Natural killer cell (primary cell): ENCODE data around the gene FCER1G. TPM values are rescaled to one million over a fixed set of nuclear protein-coding genes. Genes with fewer than 3 reads are reported as not detected.

Experiments used
- ATAC-seq, 3 donors: fragments of 150-1000 bp in 2 of 3; fragments of 200-7000 bp in 1 of 3; cut with Tn5 transposase; 1 replicate in 1 of 3; 2 replicates in 2 of 3; pipeline ENCODE4 v1.10.0; 2021; ENCODE audit warnings: mild to moderate bottlenecking in 2 of 3, moderate library complexity in 2 of 3
- DNase-seq, 2 donors: peaks; one replicate each; pipeline versions ENCODE4 v3.0.0 to v3.0.0-alpha.2; 2013 to 2021; ENCODE audit warnings: mixed read lengths in 1 of 2
- H3K27ac ChIP-seq: one replicate; pipeline ENCODE4 v1.5.1; 2013; ENCODE audit warnings: mild to moderate bottlenecking, low read length
- H3K27me3 ChIP-seq: one replicate; pipeline ENCODE4 v1.6.1; 2013; ENCODE audit warnings: low read length; ENCODE audit not compliant: control insufficient read depth, insufficient read depth
- H3K36me3 ChIP-seq: one replicate; pipeline ENCODE4 v1.6.1; 2013; ENCODE audit warnings: low read length; ENCODE audit not compliant: control insufficient read depth, insufficient read depth
- H3K4me1 ChIP-seq: one replicate; pipeline ENCODE4 v1.6.1; 2013; ENCODE audit warnings: low read length; ENCODE audit not compliant: control insufficient read depth, insufficient read depth
- H3K4me3 ChIP-seq: one replicate; pipeline ENCODE4 v1.5.1; 2013; ENCODE audit warnings: low read length
- H3K9me3 ChIP-seq: one replicate; pipeline ENCODE4 v1.6.1; 2013; ENCODE audit warnings: low read length; ENCODE audit not compliant: control insufficient read depth, insufficient read depth
- H3K27ac Mint-ChIP-seq, 2 donors: one replicate each; pipeline ENCODE4 v1.8.0; 2022; ENCODE audit warnings: mild to moderate bottlenecking in 2 of 2, mixed read lengths in 2 of 2, moderate library complexity in 1 of 2
- H3K27me3 Mint-ChIP-seq, 2 donors: one replicate each; pipeline ENCODE4 v1.8.0; 2022; ENCODE audit warnings: low read depth in 2 of 2, mixed read lengths in 2 of 2
- H3K36me3 Mint-ChIP-seq: one replicate; pipeline ENCODE4 v1.8.0; 2022; ENCODE audit warnings: mixed read lengths
- H3K4me1 Mint-ChIP-seq, 2 donors: one replicate each; pipeline ENCODE4 v1.8.0; 2022; ENCODE audit warnings: mixed read lengths in 2 of 2
- H3K4me3 Mint-ChIP-seq: one replicate; pipeline ENCODE4 v1.8.0; 2022; ENCODE audit warnings: mild to moderate bottlenecking, moderate library complexity, mixed read lengths
- H3K9me3 Mint-ChIP-seq, 2 donors: one replicate each; pipeline ENCODE4 v1.8.0; 2022; ENCODE audit warnings: mixed read lengths in 2 of 2
- WGBS: methylation state at CpG from one replicate; pipeline ENCODE4 v1.1.7; 2013; ENCODE audit warnings: missing lambda C conversion rate; ENCODE audit not compliant: insufficient coverage; 5-methylcytosine and 5-hydroxymethylcytosine counted together
- intact Hi-C: fragments of 100-400 bp; cut with micrococcal nuclease; formaldehyde crosslinking; loops from one replicate; pipeline ENCODE4 v1.14.2; 2022
- total RNA-seq, 4 donors: library from RNA; stranded (reverse); fragments of 120-200 nt in 1 of 4; gene quantifications; one replicate each; pipeline versions ENCODE4 v1.2.3 to v1.2.4, GENCODE V29; 2013 to 2022
- TF ChIP-seq, protein P1 (sequence below): fragments of 200-600 bp; IDR thresholded peaks from one replicate; pipeline ENCODE4 v1.8.0; 2022; ENCODE audit warnings: antibody characterized with exemption

Gene FCER1G
- total RNA-seq, 3 donors from 2014 or later (not counting 1 experiment from before 2014, with no cell fraction given): 226 to 281 (median 259) TPM

GRCh38 chr1:161177936-161178244 is 37.2 kb upstream of the FCER1G start:
- H3K4me1 ChIP-seq: peaks cover 41% of the 10 kb centered on the region

GRCh38 chr1:161179698-161180097 is 35.4 kb upstream of the FCER1G start:
- Histone ChIP-seq H3K27me3 (no peaks in the 10 kb centered on the region), H3K9me3 (no peaks in the 10 kb centered on the region), H3K4me1 (peaks cover 56% of the 10 kb centered on the region), H3K27ac (no peak overlapping the region), H3K4me3 (no peak overlapping the region), H3K36me3 (peaks cover 12% of the 10 kb centered on the region)
- Mint-ChIP-seq H3K27ac (peak overlapping the region; percentile 95 to 97), H3K9me3 (no peaks in the 10 kb centered on the region), H3K36me3 (peaks cover 2% of the 10 kb centered on the region), H3K4me3 (peak overlapping the region; percentile 31), H3K4me1 (peaks cover 81 to 86% of the 10 kb centered on the region in 2 donors), H3K27me3 (no peaks in the 10 kb centered on the region)
- WGBS: 99% methylated on average over 3 of the region's 3 CpGs
- intact Hi-C loops: no loop called here
- TF ChIP-seq, protein P1, sequence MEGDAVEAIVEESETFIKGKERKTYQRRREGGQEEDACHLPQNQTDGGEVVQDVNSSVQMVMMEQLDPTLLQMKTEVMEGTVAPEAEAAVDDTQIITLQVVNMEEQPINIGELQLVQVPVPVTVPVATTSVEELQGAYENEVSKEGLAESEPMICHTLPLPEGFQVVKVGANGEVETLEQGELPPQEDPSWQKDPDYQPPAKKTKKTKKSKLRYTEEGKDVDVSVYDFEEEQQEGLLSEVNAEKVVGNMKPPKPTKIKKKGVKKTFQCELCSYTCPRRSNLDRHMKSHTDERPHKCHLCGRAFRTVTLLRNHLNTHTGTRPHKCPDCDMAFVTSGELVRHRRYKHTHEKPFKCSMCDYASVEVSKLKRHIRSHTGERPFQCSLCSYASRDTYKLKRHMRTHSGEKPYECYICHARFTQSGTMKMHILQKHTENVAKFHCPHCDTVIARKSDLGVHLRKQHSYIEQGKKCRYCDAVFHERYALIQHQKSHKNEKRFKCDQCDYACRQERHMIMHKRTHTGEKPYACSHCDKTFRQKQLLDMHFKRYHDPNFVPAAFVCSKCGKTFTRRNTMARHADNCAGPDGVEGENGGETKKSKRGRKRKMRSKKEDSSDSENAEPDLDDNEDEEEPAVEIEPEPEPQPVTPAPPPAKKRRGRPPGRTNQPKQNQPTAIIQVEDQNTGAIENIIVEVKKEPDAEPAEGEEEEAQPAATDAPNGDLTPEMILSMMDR: no peak
- DNase-seq (no peak), ATAC-seq (no peak)

More at GRCh38 chr1:161177936-161178244, 37.2 kb upstream of the FCER1G start:
- no peaks in the 10 kb centered on the region for H3K27me3 Mint-ChIP-seq
- peaks cover 27% of the 10 kb centered on the region for H3K36me3 ChIP-seq
- DNase-seq (no peak), ATAC-seq (no peak)
- intact Hi-C loops: loop anchor here (1.0 kb wide), 1 partner anchor 12 kb away; the partner anchor contains the start of gene PPOX
- H3K27me3 ChIP-seq: no peaks in the 10 kb centered on the region
- H3K4me3 Mint-ChIP-seq: peak overlapping the region; percentile 99
- peaks cover 15% of the 10 kb centered on the region for H3K36me3 Mint-ChIP-seq
- no peaks in the 10 kb centered on the region for H3K9me3 Mint-ChIP-seq
- TF ChIP-seq, protein P1: no peak
- peak overlapping the region; percentile 96 for H3K4me3 ChIP-seq
- H3K9me3 ChIP-seq: no peaks in the 10 kb centered on the region
- H3K4me1 Mint-ChIP-seq: peaks cover 74 to 81% of the 10 kb centered on the region in 2 donors
- peak overlapping the region; percentile 96 to 99 for H3K27ac Mint-ChIP-seq
- 94% methylated on average over 9 of the region's 9 CpGs for WGBS
- peak overlapping the region; percentile 89 for H3K27ac ChIP-seq

DNA sequence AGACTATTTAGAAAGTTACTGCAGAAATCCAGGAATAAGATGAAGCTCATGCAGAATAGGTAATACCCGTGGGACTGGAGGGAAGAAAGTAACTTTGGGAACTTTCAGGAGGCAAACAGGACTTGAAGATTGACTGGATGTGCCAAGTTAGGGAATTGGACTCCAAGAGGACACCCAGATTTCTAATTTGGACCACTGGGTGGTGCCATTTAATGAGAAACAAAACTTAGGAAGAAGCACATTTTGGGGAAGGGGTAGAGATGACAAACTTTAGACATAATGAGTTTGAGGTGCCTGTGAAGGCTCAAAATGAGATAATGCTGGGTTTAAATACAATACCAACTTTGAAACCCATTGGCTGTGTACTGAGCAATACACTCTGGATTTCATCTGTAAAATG is 34.5 kb upstream of the FCER1G start:
- Histone ChIP-seq H3K9me3 (no peaks in the 10 kb centered on the region), H3K36me3 (peaks cover 3% of the 10 kb centered on the region), H3K4me3 (no peak overlapping the region), H3K27ac (no peak overlapping the region), H3K4me1 (peaks cover 60% of the 10 kb centered on the region), H3K27me3 (no peaks in the 10 kb centered on the region)
- Mint-ChIP-seq H3K27me3 (no peaks in the 10 kb centered on the region), H3K36me3 (no peaks in the 10 kb centered on the region), H3K4me1 (peaks cover 80 to 84% of the 10 kb centered on the region in 2 donors), H3K4me3 (peak overlapping the region; percentile 69), H3K9me3 (no peaks in the 10 kb centered on the region), H3K27ac (peak overlapping the region; percentile 95 to 97)
- TF ChIP-seq, protein P1: peak; percentile 13
- ATAC-seq (no peak), DNase-seq (peak in 1 of 2 donors; percentile 42)
- intact Hi-C loops: no loop called here
- WGBS: 84% methylated on average over 1 of the region's 1 CpG

- Mint-ChIP-seq H3K4me3 (peak overlapping the region; percentile 86), H3K9me3 (no peaks in the 10 kb centered on the region), H3K4me1 (peaks cover 80 to 84% of the 10 kb centered on the region in 2 donors), H3K36me3 (no peaks in the 10 kb centered on the region), H3K27ac (peak overlapping the region; percentile 95 to 97), H3K27me3 (no peaks in the 10 kb centered on the region)
- peak overlapping the region; percentile 90 for H3K27ac ChIP-seq
- peak; percentile 42 to 75 for DNase-seq
- H3K36me3 ChIP-seq: no peaks in the 10 kb centered on the region
- no peak overlapping the region for H3K4me3 ChIP-seq
- 50% methylated on average over 1 of the region's 1 CpG for WGBS
- H3K27me3 ChIP-seq: no peaks in the 10 kb centered on the region
- TF ChIP-seq, protein P1: no peak
- intact Hi-C loops: no loop called here
- no peaks in the 10 kb centered on the region for H3K9me3 ChIP-seq
- peaks cover 63% of the 10 kb centered on the region for H3K4me1 ChIP-seq
- peak; percentile 48 to 72 (median 49) for ATAC-seq
These were observed 32.9 kb upstream of the FCER1G start for GRCh38 chr1:161182214-161182613.
